ENCODE measurements around the gene NLRC5. TPM values are rescaled to one million over a fixed set of nuclear protein-coding genes. Genes with fewer than 3 reads are reported as not detected.

Gene NLRC5
- polyA plus RNA-seq, 3 donors: 2.3 to 4.0 (median 2.8) TPM

- DNase-seq (ENCODE audit: low read depth in 3 of 3, low spot score in 2 of 3): no peak
Measured at GRCh38 chr16:57020651-57021050, 31.3 kb downstream of the NLRC5 start.

GRCh38 chr16:57021757-57022156 lies 32.4 kb downstream of the NLRC5 start:
- no peak for DNase-seq (ENCODE audit: low read depth in 3 of 3, low spot score in 2 of 3)

GRCh38 chr16:57022445-57022844 lies 33.1 kb downstream of the NLRC5 start:
- DNase-seq (ENCODE audit: low read depth in 3 of 3, low spot score in 2 of 3): no peak

GRCh38 chr16:57023541-57024249 lies 34.3 kb downstream of the NLRC5 start:
- no peak for DNase-seq (ENCODE audit: low read depth in 3 of 3, low spot score in 2 of 3)

- no peak for DNase-seq (ENCODE audit: low read depth in 3 of 3, low spot score in 2 of 3)
Measured at GRCh38 chr16:57024894-57025680, 35.7 kb downstream of the NLRC5 start.

- DNase-seq (ENCODE audit: low read depth in 3 of 3, low spot score in 2 of 3): no peak
Measured at GRCh38 chr16:57025941-57026777, 36.8 kb downstream of the NLRC5 start.

- DNase-seq (ENCODE audit: low read depth in 3 of 3, low spot score in 2 of 3): no peak
Measured at GRCh38 chr16:57026778-57027062, 37.4 kb downstream of the NLRC5 start.

- no peak for DNase-seq (ENCODE audit: low read depth in 3 of 3, low spot score in 2 of 3)
Measured at GRCh38 chr16:57027067-57027466, 37.7 kb downstream of the NLRC5 start.

- no peak for DNase-seq (ENCODE audit: low read depth in 3 of 3, low spot score in 2 of 3)
Measured at GRCh38 chr16:57028086-57028485, 38.7 kb downstream of the NLRC5 start.

- no peak for DNase-seq (ENCODE audit: low read depth in 3 of 3, low spot score in 2 of 3)
Measured at GRCh38 chr16:57029161-57030160, 40.1 kb downstream of the NLRC5 start.

GRCh38 chr16:57030346-57030902 lies 41.1 kb downstream of the NLRC5 start:
- no peak for DNase-seq (ENCODE audit: low read depth in 3 of 3, low spot score in 2 of 3)

GRCh38 chr16:57031156-57031555 lies 41.8 kb downstream of the NLRC5 start:
- no peak for DNase-seq (ENCODE audit: low read depth in 3 of 3, low spot score in 2 of 3)

GRCh38 chr16:57032346-57032745 lies 43.0 kb downstream of the NLRC5 start:
- no peak for DNase-seq (ENCODE audit: low read depth in 3 of 3, low spot score in 2 of 3)

- DNase-seq (ENCODE audit: low read depth in 3 of 3, low spot score in 2 of 3): no peak
Measured at GRCh38 chr16:57032931-57033330, 43.6 kb downstream of the NLRC5 start.

- DNase-seq (ENCODE audit: low read depth in 3 of 3, low spot score in 2 of 3): no peak
Measured at GRCh38 chr16:57036315-57036714, 47.0 kb downstream of the NLRC5 start.

GRCh38 chr16:57036945-57037344 lies 47.6 kb downstream of the NLRC5 start:
- DNase-seq (ENCODE audit: low read depth in 3 of 3, low spot score in 2 of 3): no peak

GRCh38 chr16:57038166-57038565 lies 48.8 kb downstream of the NLRC5 start:
- no peak for DNase-seq (ENCODE audit: low read depth in 3 of 3, low spot score in 2 of 3)

- DNase-seq (ENCODE audit: low read depth in 3 of 3, low spot score in 2 of 3): no peak
Measured at GRCh38 chr16:57039148-57039812, 49.9 kb downstream of the NLRC5 start.
